GM18507 (cell line): Measurements from ENCODE around the gene WNT16.
A peak's percentile ranks its signal among the peaks of the same experiment; 100 is the strongest.

Source experiments
- DNase-seq: peaks from one replicate; pipeline ENCODE4 v3.0.0; 2011; ENCODE audit warnings: low read depth; ENCODE audit not compliant: insufficient read length; ENCODE audit errors: extremely low spot score
- FAIRE-seq: peaks from 2 replicates; lab custom pipeline; 2011; peaks lifted over from hg19 to GRCh38; lab: Jason Lieb, UNC

Gene WNT16

DNA sequence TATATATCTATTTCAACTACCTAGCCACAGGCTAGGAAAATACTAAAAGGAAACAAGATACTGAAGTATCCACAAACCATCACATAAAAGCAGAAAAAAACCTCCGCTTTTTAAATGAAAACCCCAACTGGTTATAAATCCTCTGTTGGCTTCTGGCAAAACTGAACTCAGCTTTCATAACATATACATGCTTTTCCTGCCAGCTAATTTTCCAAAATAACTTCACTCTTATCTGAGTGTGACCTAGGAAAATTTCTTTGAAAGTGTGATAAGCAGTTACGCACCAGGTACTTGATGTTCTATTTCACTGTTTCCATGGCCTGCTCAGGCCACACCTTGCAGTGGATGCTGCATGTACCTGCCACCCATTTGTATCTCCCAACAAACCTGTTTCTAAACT lies 55.5 kb downstream of the WNT16 start:
- DNase-seq (no peak), FAIRE-seq (peak; percentile 62)

DNA sequence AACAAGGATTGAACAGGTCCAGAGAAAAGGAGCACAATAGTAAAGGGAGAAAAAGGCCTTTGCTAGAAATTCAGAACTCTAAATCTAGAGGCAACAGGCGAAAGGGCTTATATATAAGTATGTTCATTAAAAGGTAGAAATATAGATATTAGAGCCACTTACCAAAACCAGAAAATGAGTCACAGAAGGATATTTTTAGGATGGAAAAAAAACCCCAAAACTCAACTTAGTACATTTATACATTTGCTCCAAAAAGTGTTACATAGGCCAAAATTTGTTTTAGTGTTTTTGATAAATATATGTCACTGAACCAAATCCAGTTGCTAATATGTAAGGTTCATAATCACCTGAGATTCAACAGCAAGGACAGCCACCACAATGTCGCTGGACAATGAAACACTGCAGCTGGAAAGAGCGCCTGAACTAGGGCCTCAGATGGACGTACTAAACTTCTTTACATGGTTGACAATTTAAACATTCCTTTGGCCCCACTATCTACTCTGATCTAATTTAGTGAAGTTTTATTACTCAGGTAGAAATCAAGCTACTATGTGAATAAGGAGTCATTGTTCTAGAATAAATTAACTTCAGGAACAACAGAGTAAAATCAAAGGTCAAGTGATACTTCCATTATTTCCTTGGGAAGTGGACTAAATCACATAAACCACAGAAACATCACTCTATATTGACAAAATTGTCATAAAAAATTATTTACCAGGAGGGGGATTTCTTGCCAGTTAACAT lies 56.4 kb downstream of the WNT16 start:
- FAIRE-seq = peak; percentile 31

DNA sequence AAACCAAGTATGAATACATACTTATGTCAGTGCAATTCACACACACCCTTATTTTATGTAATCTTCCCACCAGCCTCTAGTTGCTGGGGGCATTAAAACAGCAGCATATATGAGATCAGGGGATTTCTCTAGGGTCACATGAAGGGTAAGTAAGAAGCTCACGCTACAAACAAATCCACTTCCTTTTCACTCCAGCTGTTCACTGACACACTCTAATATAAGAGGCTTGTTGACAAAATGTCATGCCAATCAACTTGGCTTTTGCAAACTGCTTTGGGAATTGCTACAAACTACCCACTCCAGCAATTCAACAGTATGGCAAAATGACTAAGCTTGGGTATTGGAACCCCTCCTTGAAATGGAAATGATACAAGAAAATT lies 57.0 kb downstream of the WNT16 start:
- DNase-seq = peak; percentile 8
- FAIRE-seq = peak; percentile 88

More for the DNA sequence above, 56.4 kb downstream of the WNT16 start:
- no peak for DNase-seq

DNA sequence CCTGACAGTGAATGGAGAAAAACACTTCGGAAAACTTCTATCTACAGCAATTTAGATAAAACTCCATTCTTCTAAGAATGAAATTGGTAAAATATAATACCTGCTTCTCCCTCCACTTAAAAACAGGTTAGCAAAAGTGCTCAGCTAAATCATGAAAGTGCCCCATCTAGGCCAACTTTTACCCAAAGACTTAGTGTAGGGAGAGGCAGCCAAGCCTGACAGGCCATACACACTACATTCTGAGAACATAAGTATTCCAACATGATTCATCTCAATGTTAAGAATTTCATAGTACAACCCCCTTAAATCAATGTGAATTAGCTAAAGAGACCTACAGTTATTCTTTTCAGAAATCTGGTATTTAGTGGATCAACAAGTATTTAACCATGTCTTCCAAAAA lies 60.1 kb downstream of the WNT16 start:
- peak; percentile 49 for FAIRE-seq
- no peak for DNase-seq

DNA sequence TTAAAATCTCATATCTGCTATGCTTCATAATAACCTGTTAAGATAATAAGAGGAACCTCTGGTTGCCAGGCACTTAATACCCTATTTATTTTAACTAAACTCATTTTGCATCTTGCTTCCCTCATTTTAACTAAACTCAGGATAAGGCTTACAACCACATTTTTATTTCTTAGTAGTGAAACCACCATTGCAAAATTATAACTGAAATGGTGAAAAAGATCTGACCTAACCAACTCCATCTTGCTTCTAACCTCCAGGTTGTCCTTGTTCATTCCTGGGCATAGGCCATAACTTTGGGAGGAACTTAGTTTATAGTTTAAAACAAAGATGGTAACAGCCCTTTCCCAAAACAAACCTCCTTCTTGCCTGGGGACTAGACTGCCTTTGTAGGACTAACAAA lies 61.3 kb downstream of the WNT16 start:
- FAIRE-seq (no peak), DNase-seq (no peak)

DNA sequence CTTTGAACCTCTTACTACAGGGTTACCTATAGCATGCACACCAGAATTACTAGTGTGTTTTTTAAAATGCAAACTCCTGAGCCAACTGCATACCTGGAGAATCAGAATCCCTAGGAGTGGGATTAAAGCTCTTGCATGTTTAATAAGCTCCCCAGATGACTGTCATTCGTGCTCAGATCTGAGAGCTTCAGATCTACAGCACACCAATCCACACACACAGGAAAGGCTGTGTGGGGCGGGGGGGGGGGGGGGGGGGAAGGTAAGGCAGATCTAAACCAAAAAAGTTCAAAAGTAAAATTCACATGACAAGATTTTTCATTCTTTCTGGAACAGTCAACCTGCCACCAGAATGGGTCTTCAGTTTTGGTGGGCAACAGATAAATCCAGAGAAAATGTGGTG lies 61.8 kb downstream of the WNT16 start:
- no peak for DNase-seq
- FAIRE-seq = no peak
